ENCODE results near the gene SPHKAP.

Gene SPHKAP

DNA sequence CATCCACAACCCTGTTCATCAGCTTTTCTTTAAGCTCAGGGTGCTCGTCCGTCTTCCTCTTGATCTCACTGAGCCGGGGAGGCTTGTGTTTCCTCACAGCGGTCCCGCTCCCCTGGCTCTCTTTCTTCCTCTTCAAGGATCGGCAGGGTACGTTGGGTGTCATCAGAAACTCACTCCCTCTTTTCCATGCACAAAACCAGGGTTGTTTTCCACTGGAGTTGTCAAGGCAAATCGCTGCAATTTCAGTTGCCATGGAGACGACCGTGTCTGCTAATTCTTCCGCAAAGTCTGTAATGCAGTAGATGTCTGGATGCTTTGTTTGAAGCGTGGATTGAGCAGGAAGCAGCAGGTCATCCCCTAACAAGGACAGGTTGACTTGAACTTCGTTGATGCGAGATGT is 163.7 kb downstream of the SPHKAP start:
- H3K4me1 ChIP-seq (ENCODE audit: control insufficient read depth, low read depth, low read length), result no peaks in the 10 kb centered on the region
- no peak overlapping the region for H3K4me3 ChIP-seq (ENCODE audit: low read length)
- H3K23ac ChIP-seq (ENCODE audit: low read length), result no peak overlapping the region
- no peak overlapping the region for H2BK120ac ChIP-seq (ENCODE audit: low read depth, low read length)
- H2AK5ac ChIP-seq (ENCODE audit: low read length), result no peak overlapping the region
- H3K36me3 ChIP-seq (ENCODE audit: control insufficient read depth, insufficient read depth, low read length), result no peaks in the 10 kb centered on the region
- H3K79me2 ChIP-seq (ENCODE audit: control insufficient read depth, insufficient read depth, low read length), result no peaks in the 10 kb centered on the region
- H3K9ac ChIP-seq (ENCODE audit: low read length), result no peak overlapping the region
- no peak overlapping the region for H3K18ac ChIP-seq (ENCODE audit: low read length)
- H3K27me3 ChIP-seq (ENCODE audit: insufficient read depth, low read length, poor library complexity), result no peaks in the 10 kb centered on the region
- H3K4me2 ChIP-seq (ENCODE audit: low read length), result no peak overlapping the region
- no peak overlapping the region for H4K5ac ChIP-seq (ENCODE audit: low read length)
- H2BK15ac ChIP-seq (replicated peaks; ENCODE audit: low read depth), result no peak overlapping the region
- no peak for DNase-seq
- no peak overlapping the region for H3K4ac ChIP-seq (ENCODE audit: low read depth, low read length)
- H3K56ac ChIP-seq (ENCODE audit: low read length), result no peak overlapping the region
- no peak overlapping the region for H3K27ac ChIP-seq (ENCODE audit: low read depth, low read length)
- no CpG with 5 or more reads among the region's 14 CpGs for WGBS (ENCODE audit: extremely low coverage, insufficient coverage, low lambda C conversion rate)
- H3K79me1 ChIP-seq (ENCODE audit: low read length), result no peaks in the 10 kb centered on the region
- H2BK5ac ChIP-seq (ENCODE audit: low read length), result no peak overlapping the region
- H4K8ac ChIP-seq (ENCODE audit: low read depth, low read length), result no peak overlapping the region

DNA sequence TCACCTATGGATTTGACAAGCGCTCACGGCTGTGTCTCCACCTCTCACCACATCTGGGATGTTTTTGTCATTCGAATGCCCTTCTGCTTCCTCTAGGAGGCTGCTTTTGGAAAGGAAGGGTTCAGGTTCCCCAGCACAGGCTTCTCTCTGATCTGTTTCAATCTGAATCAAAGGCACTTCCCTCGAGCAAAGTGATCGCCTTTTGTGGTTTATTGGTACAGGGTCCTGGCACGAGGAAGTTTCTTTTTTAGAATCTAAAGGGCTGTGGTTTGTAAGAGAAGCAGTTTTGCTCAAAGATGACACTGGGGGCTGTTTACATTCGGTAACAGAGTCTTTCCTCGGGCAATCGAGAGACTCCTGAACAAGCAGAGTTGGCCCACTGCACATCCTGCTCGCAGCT is 165.1 kb downstream of the SPHKAP start:
- H4K8ac ChIP-seq (ENCODE audit: low read depth, low read length), result no peak overlapping the region
- H3K9ac ChIP-seq (ENCODE audit: low read length), result no peak overlapping the region
- no peak for DNase-seq
- no peak overlapping the region for H2BK15ac ChIP-seq (replicated peaks; ENCODE audit: low read depth)
- no peak overlapping the region for H2BK5ac ChIP-seq (ENCODE audit: low read length)
- H2AK5ac ChIP-seq (ENCODE audit: low read length), result no peak overlapping the region
- H3K36me3 ChIP-seq (ENCODE audit: control insufficient read depth, insufficient read depth, low read length), result no peaks in the 10 kb centered on the region
- H3K79me2 ChIP-seq (ENCODE audit: control insufficient read depth, insufficient read depth, low read length), result no peaks in the 10 kb centered on the region
- H3K18ac ChIP-seq (ENCODE audit: low read length), result no peak overlapping the region
- WGBS (ENCODE audit: extremely low coverage, insufficient coverage, low lambda C conversion rate), result no CpG with 5 or more reads among the region's 10 CpGs
- no peak overlapping the region for H3K4ac ChIP-seq (ENCODE audit: low read depth, low read length)
- H3K4me1 ChIP-seq (ENCODE audit: control insufficient read depth, low read depth, low read length), result no peaks in the 10 kb centered on the region
- no peak overlapping the region for H3K4me2 ChIP-seq (ENCODE audit: low read length)
- no peak overlapping the region for H3K23ac ChIP-seq (ENCODE audit: low read length)
- H3K56ac ChIP-seq (ENCODE audit: low read length), result no peak overlapping the region
- no peaks in the 10 kb centered on the region for H3K27me3 ChIP-seq (ENCODE audit: insufficient read depth, low read length, poor library complexity)
- H4K5ac ChIP-seq (ENCODE audit: low read length), result no peak overlapping the region
- H3K79me1 ChIP-seq (ENCODE audit: low read length), result no peaks in the 10 kb centered on the region
- H2BK120ac ChIP-seq (ENCODE audit: low read depth, low read length), result no peak overlapping the region
- H3K4me3 ChIP-seq (ENCODE audit: low read length), result no peak overlapping the region
- H3K27ac ChIP-seq (ENCODE audit: low read depth, low read length), result no peak overlapping the region

DNA sequence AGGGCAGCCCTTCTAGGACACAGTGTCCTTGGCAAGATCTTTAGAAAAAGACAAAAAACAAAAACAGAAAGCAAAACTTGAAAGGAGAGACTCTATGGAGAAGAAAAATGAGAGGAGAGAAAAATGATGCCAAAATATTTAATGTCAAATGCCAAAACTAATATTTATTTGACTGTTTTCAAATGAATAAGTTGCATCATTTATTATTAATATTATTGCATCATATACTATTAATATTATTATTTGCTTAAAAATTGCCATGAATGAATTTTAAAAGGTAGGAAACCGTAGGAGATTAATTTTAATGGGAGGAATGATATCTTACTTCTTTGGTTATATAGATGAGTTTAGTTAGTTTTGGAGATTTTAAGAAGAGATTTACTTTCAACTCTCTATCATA is 165.7 kb downstream of the SPHKAP start:
- H2BK120ac ChIP-seq (ENCODE audit: low read depth, low read length), result no peak overlapping the region
- H3K36me3 ChIP-seq (ENCODE audit: control insufficient read depth, insufficient read depth, low read length), result no peaks in the 10 kb centered on the region
- no peak for DNase-seq
- H2BK5ac ChIP-seq (ENCODE audit: low read length), result no peak overlapping the region
- no peak overlapping the region for H3K4ac ChIP-seq (ENCODE audit: low read depth, low read length)
- no peak overlapping the region for H3K18ac ChIP-seq (ENCODE audit: low read length)
- H3K27me3 ChIP-seq (ENCODE audit: insufficient read depth, low read length, poor library complexity), result no peaks in the 10 kb centered on the region
- H3K27ac ChIP-seq (ENCODE audit: low read depth, low read length), result no peak overlapping the region
- no peak overlapping the region for H2BK15ac ChIP-seq (replicated peaks; ENCODE audit: low read depth)
- 100% methylated on average over 1 of the region's 1 CpG for WGBS (ENCODE audit: extremely low coverage, insufficient coverage, low lambda C conversion rate)
- H3K4me3 ChIP-seq (ENCODE audit: low read length), result no peak overlapping the region
- no peak overlapping the region for H2AK5ac ChIP-seq (ENCODE audit: low read length)
- H3K23ac ChIP-seq (ENCODE audit: low read length), result no peak overlapping the region
- H3K9ac ChIP-seq (ENCODE audit: low read length), result no peak overlapping the region
- H3K79me2 ChIP-seq (ENCODE audit: control insufficient read depth, insufficient read depth, low read length), result no peaks in the 10 kb centered on the region
- H4K8ac ChIP-seq (ENCODE audit: low read depth, low read length), result no peak overlapping the region
- H3K56ac ChIP-seq (ENCODE audit: low read length), result no peak overlapping the region
- no peak overlapping the region for H3K4me2 ChIP-seq (ENCODE audit: low read length)
- H3K79me1 ChIP-seq (ENCODE audit: low read length), result no peaks in the 10 kb centered on the region
- no peaks in the 10 kb centered on the region for H3K4me1 ChIP-seq (ENCODE audit: control insufficient read depth, low read depth, low read length)
- no peak overlapping the region for H4K5ac ChIP-seq (ENCODE audit: low read length)

DNA sequence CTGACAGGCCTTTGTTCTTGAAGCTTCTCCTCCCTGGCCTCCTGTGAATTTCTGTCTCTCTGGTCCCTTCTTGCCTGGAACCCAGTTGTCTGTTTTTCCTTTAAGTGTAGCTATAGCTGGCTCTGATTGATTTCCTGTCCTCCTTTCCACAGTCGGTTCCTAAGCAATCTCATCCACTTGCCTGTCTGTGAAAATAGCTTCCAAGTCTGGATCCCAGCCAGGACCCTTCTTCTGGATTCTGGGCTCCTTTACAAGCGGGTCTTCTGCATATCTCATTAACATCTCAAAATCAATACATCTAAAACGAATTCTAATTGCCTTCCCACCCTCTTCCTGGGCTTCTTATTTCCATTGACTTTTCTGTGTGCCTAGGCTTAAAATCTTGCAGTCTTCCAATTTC is 185.1 kb downstream of the SPHKAP start:
- DNase-seq, result no peak
- Histone ChIP-seq H3K36me3 (ENCODE audit: control insufficient read depth, insufficient read depth, low read length) (no peaks in the 10 kb centered on the region), H3K56ac (ENCODE audit: low read length) (no peak overlapping the region), H3K27me3 (ENCODE audit: insufficient read depth, low read length, poor library complexity) (no peaks in the 10 kb centered on the region), H3K23ac (ENCODE audit: low read length) (no peak overlapping the region), H3K4me2 (ENCODE audit: low read length) (no peak overlapping the region), H3K79me1 (ENCODE audit: low read length) (no peaks in the 10 kb centered on the region), H2BK120ac (ENCODE audit: low read depth, low read length) (no peak overlapping the region), H4K5ac (ENCODE audit: low read length) (no peak overlapping the region), H2AK5ac (ENCODE audit: low read length) (no peak overlapping the region), H4K8ac (ENCODE audit: low read depth, low read length) (no peak overlapping the region), H3K27ac (ENCODE audit: low read depth, low read length) (no peak overlapping the region), H3K4me1 (ENCODE audit: control insufficient read depth, low read depth, low read length) (no peaks in the 10 kb centered on the region), H3K79me2 (ENCODE audit: control insufficient read depth, insufficient read depth, low read length) (no peaks in the 10 kb centered on the region), H2BK15ac (replicated peaks; ENCODE audit: low read depth) (no peak overlapping the region), H3K4ac (ENCODE audit: low read depth, low read length) (no peak overlapping the region), H3K18ac (ENCODE audit: low read length) (no peak overlapping the region), H3K9ac (ENCODE audit: low read length) (no peak overlapping the region), H3K4me3 (ENCODE audit: low read length) (no peak overlapping the region), H2BK5ac (ENCODE audit: low read length) (no peak overlapping the region)
- no CpG with 5 or more reads among the region's 3 CpGs for WGBS (ENCODE audit: extremely low coverage, insufficient coverage, low lambda C conversion rate)

DNA sequence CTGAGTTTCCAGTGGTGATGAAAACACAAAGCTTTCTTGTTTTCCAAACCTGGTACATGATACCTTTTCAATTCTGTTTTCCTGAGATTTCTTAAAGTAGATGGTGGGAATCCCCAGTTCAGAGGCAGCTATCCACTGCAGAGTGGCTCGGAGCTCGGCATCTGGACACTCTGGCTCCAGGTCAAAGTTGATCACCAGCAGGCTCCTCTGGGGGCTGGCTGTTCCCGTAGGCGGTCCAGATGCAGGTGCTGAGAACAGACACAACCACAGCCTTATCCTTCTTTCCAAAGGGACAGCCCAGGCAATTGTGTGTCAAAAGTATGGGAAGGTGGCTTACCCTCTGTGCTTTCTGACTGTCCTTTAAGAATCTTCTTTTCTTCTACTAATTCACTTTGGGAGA is 190.6 kb downstream of the SPHKAP start:
- H3K79me1 ChIP-seq (ENCODE audit: low read length), result no peaks in the 10 kb centered on the region
- H2BK120ac ChIP-seq (ENCODE audit: low read depth, low read length), result no peak overlapping the region
- no peak overlapping the region for H3K56ac ChIP-seq (ENCODE audit: low read length)
- no peak overlapping the region for H3K4me3 ChIP-seq (ENCODE audit: low read length)
- no CpG with 5 or more reads among the region's 4 CpGs for WGBS (ENCODE audit: extremely low coverage, insufficient coverage, low lambda C conversion rate)
- H3K27me3 ChIP-seq (ENCODE audit: insufficient read depth, low read length, poor library complexity), result no peaks in the 10 kb centered on the region
- no peak overlapping the region for H3K18ac ChIP-seq (ENCODE audit: low read length)
- DNase-seq, result no peak
- H2BK5ac ChIP-seq (ENCODE audit: low read length), result no peak overlapping the region
- no peak overlapping the region for H3K23ac ChIP-seq (ENCODE audit: low read length)
- H3K36me3 ChIP-seq (ENCODE audit: control insufficient read depth, insufficient read depth, low read length), result no peaks in the 10 kb centered on the region
- H3K4me2 ChIP-seq (ENCODE audit: low read length), result no peak overlapping the region
- H3K79me2 ChIP-seq (ENCODE audit: control insufficient read depth, insufficient read depth, low read length), result no peaks in the 10 kb centered on the region
- no peak overlapping the region for H2BK15ac ChIP-seq (replicated peaks; ENCODE audit: low read depth)
- H3K27ac ChIP-seq (ENCODE audit: low read depth, low read length), result no peak overlapping the region
- H3K9ac ChIP-seq (ENCODE audit: low read length), result no peak overlapping the region
- H4K8ac ChIP-seq (ENCODE audit: low read depth, low read length), result no peak overlapping the region
- no peaks in the 10 kb centered on the region for H3K4me1 ChIP-seq (ENCODE audit: control insufficient read depth, low read depth, low read length)
- no peak overlapping the region for H3K4ac ChIP-seq (ENCODE audit: low read depth, low read length)
- no peak overlapping the region for H2AK5ac ChIP-seq (ENCODE audit: low read length)
- no peak overlapping the region for H4K5ac ChIP-seq (ENCODE audit: low read length)

DNA sequence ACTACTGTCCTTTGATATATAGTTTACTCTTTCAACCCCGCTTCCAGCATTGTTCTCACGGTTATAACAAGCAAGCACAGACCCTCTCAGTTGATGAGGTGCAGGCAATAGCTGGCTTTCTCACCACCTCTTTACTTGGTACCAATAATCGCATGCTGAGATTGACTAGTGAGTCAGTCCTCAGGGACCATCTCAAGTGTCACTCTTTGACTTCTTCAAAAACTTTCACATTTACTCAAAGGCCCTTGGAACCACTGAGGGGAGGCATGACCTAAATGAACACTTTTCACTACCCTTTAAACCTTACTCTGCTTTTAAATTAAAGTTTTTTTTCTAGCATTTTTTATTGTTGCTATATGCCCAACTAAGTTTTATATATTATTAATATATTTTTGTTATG is 208.2 kb downstream of the SPHKAP start:
- Histone ChIP-seq H3K79me2 (ENCODE audit: control insufficient read depth, insufficient read depth, low read length) (no peaks in the 10 kb centered on the region), H3K36me3 (ENCODE audit: control insufficient read depth, insufficient read depth, low read length) (no peaks in the 10 kb centered on the region), H3K4me1 (ENCODE audit: control insufficient read depth, low read depth, low read length) (no peaks in the 10 kb centered on the region), H3K79me1 (ENCODE audit: low read length) (no peaks in the 10 kb centered on the region), H3K4ac (ENCODE audit: low read depth, low read length) (no peak overlapping the region), H4K8ac (ENCODE audit: low read depth, low read length) (no peak overlapping the region), H3K56ac (ENCODE audit: low read length) (no peak overlapping the region), H3K27ac (ENCODE audit: low read depth, low read length) (no peak overlapping the region), H2AK5ac (ENCODE audit: low read length) (no peak overlapping the region), H3K4me3 (ENCODE audit: low read length) (no peak overlapping the region), H2BK120ac (ENCODE audit: low read depth, low read length) (no peak overlapping the region), H4K5ac (ENCODE audit: low read length) (no peak overlapping the region), H2BK5ac (ENCODE audit: low read length) (no peak overlapping the region), H3K4me2 (ENCODE audit: low read length) (no peak overlapping the region), H2BK15ac (replicated peaks; ENCODE audit: low read depth) (no peak overlapping the region), H3K9ac (ENCODE audit: low read length) (no peak overlapping the region), H3K27me3 (ENCODE audit: insufficient read depth, low read length, poor library complexity) (no peaks in the 10 kb centered on the region), H3K18ac (ENCODE audit: low read length) (no peak overlapping the region), H3K23ac (ENCODE audit: low read length) (no peak overlapping the region)
- DNase-seq, result no peak
- WGBS (ENCODE audit: extremely low coverage, insufficient coverage, low lambda C conversion rate), result no CpG with 5 or more reads among the region's 3 CpGs
